Measurements from ENCODE around the gene DUSP16.

Gene DUSP16

DNA sequence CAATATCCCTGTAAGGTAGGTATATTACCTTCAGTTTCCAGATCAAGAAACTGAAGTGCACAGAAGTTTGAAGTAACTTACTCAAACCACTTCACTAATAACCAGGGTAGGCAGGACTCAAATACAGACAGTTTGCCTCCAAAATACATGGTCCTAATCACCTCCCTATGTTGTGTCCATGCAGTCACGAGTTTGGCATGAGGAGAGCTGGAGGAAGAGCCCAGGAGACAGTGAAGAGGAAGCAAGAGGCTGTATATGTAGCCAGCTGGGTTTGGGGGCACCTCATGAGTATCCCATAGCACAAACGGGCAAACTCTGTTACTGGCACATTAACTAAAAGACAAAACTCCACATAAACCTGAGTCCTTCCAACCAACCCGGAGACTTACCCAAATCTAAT, 79.2 kb downstream of the DUSP16 start:
- TF ChIP-seq, protein P1, sequence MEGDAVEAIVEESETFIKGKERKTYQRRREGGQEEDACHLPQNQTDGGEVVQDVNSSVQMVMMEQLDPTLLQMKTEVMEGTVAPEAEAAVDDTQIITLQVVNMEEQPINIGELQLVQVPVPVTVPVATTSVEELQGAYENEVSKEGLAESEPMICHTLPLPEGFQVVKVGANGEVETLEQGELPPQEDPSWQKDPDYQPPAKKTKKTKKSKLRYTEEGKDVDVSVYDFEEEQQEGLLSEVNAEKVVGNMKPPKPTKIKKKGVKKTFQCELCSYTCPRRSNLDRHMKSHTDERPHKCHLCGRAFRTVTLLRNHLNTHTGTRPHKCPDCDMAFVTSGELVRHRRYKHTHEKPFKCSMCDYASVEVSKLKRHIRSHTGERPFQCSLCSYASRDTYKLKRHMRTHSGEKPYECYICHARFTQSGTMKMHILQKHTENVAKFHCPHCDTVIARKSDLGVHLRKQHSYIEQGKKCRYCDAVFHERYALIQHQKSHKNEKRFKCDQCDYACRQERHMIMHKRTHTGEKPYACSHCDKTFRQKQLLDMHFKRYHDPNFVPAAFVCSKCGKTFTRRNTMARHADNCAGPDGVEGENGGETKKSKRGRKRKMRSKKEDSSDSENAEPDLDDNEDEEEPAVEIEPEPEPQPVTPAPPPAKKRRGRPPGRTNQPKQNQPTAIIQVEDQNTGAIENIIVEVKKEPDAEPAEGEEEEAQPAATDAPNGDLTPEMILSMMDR (IDR thresholded peaks at IDR 0.05) = no peak
- no peak for DNase-seq (ENCODE audit: low spot score)
- H3K27ac ChIP-seq = no peak overlapping the region
- H3K4me3 ChIP-seq = no peak overlapping the region

DNA sequence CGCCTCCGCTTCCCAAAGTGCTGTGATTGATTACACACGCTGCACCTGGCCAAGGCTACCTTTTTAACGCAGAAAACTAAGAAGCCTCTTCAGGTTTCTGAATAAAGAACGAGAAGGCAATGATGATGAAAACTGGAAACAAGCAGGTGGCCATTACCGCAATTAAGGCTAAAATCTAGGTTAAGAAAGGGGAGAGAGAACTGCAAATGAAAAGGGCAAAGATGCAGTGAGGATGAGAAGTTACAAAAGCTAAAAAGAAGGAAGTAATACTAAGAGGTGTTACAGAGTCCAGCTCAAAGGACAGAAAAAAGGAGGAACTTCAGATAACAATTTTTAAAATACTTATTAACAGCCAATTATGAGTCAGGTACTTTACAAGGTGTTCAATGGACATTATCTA, 79.7 kb downstream of the DUSP16 start:
- no peak overlapping the region for H3K27ac ChIP-seq
- no peak overlapping the region for H3K4me3 ChIP-seq
- TF ChIP-seq, protein P1 (IDR thresholded peaks at IDR 0.05) = no peak
- DNase-seq (ENCODE audit: low spot score) = no peak

DNA sequence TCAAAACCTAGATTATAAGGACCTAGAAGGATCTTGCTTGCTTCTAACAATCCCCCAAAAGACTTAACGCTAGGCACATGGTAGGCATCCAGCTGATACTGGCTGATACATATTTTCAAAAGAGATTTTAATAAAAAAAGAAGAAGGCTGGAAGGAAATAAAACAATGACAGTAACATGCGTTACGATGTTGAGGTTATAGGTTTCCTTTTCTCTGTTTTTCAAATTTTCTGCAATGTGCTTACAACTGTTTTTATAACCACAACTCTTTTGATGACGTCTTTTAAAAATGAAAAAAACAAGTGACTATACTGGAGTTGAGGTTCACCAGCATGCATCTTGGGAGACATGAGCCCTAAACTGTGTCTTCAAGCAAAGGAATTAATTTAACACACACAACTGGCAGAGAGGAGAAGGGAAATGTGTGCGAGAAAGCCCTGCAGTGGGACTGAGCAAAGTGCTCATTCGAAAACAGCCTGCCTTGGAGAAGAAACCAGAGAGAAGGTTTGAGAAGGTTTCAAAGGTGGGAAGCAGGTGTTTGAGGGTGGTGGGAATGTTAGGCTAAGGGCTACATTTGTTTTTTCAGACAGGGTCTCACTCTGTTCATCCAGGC, 80.4 kb downstream of the DUSP16 start:
- H3K27ac ChIP-seq = no peak overlapping the region
- H3K4me3 ChIP-seq = no peak overlapping the region
- DNase-seq (ENCODE audit: low spot score) = no peak
- TF ChIP-seq, protein P1 (IDR thresholded peaks at IDR 0.05) = no peak

DNA sequence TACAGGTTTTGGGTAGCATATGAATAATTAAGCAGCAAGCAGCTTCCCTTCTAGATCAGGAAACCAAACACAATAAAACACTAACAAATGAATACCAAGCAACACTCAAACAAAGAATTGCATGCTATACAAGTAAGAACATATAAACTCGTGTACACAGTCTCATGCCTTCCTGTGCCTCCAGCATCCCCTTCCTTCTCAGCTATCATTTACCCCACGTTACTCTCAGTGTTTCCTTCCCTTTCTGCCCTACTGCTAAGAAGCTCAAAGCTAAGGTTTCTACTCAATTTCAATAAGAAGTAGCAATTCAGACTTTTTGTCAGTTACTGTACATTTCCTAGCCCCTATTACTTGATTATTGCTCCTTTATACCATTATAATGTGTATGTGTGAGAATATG, 81.0 kb downstream of the DUSP16 start:
- no peak overlapping the region for H3K4me3 ChIP-seq
- H3K27ac ChIP-seq = no peak overlapping the region
- TF ChIP-seq, protein P1 (IDR thresholded peaks at IDR 0.05) = no peak
- DNase-seq (ENCODE audit: low spot score) = no peak

DNA sequence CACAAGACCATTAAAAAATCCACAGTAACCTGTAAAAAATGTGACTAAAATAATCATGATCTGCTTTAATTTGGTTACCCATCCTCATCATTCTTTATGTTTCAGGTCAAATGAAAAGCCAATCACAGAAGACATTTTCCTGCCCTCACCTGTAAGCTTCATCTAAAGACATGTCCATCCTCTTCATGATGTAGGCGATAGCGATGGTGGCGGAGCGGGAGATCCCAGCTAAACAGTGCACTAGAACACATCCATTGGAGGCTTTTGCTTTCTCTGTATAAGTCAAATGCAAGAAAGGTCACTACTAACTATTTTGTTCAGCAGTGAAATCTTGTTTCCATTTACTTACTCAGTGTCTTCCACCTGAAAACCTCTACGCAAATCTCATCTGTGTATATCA, 82.6 kb downstream of the DUSP16 start:
- H3K4me3 ChIP-seq = no peak overlapping the region
- H3K27ac ChIP-seq = no peak overlapping the region
- TF ChIP-seq, protein P1 (IDR thresholded peaks at IDR 0.05) = no peak
- no peak for DNase-seq (ENCODE audit: low spot score)

DNA sequence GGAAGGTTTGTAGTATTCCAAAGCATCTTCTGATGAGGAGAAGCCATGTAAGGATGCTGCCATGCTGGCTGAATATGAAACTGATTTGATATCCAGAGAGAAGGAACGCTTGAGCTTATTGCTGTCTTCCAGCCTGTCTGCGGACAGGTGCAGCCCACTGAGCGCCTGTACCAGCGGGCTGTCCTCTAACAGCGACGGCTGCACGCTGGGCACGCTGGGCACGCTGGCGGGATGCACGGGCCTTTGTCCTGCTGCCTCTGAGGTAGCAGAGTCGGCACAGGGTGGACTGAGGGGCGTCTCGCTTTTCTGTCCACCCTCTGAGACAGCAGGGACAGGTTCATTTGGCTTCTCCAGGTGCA, 85.2 kb downstream of the DUSP16 start:
- DNase-seq (ENCODE audit: low spot score) = no peak
- H3K27ac ChIP-seq = no peak overlapping the region
- H3K4me3 ChIP-seq = no peak overlapping the region
- TF ChIP-seq, protein P1 (IDR thresholded peaks at IDR 0.05) = no peak

DNA sequence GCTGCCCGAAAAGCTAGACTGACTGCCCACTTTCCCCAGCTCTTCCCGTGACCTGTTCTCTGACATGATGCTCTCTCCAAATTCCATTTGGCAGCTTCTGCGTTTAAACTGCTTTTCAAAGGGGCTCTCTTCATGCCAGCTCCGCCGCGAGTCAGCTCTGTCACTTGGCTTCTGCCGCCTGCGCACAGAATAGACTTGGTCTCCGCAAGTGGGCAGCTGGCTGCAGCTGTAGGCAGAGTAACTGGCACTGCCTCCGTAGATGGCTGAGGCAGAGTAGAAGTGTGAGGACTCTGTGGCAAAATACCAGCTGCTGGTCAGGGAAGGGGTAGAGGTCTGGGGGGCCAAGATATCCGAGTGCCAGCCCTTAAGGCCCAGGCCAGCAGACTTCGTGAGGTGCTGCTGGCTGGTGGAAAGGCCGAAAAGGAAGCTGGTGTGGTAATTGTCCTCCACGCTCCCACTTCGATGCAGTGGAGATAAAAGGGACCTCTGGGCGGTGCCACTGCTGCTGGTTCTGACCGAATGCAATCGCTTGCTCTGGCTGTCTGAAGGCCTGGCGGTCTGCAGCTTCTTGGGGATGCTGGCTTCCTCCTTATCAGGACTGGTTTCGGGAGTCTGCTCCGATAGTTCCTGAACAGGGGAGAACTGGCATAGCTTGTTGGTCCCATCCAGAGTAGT, 85.7 kb downstream of the DUSP16 start:
- TF ChIP-seq, protein P1 (IDR thresholded peaks at IDR 0.05) = no peak

More for the DNA sequence above, 85.7 kb downstream of the DUSP16 start:
- no peak for DNase-seq (ENCODE audit: low spot score)
- Histone ChIP-seq H3K4me3 (no peak overlapping the region), H3K27ac (no peak overlapping the region)
